B cell (primary cell): ENCODE results near the gene ZNF469. TPM values are rescaled to one million over a fixed set of nuclear protein-coding genes. Genes with fewer than 3 reads are reported as not detected.

Experiments used
- ATAC-seq: fragments of 200-7000 bp; cut with Tn5 transposase; one replicate; pipeline ENCODE4 v1.10.0; 2021; ENCODE audit warnings: low read depth, mild to moderate bottlenecking, moderate number of reproducible peaks, moderate library complexity
- CTCF ChIA-PET: fragments of 350-600 bp; sonication (Branson Sonifier 250); formaldehyde crosslinking; loops from one replicate; lab custom pipeline; 2021; ENCODE audit warnings: antibody characterized with exemption, inconsistent platforms; lab: Charles Lee
- POLR2A ChIA-PET: fragments of 350-600 bp; sonication (Branson Sonifier 250); formaldehyde crosslinking; loops from one replicate; lab custom pipeline; 2021; ENCODE audit warnings: antibody characterized with exemption; lab: Charles Lee
- DNase-seq: peaks from one replicate; pipeline ENCODE4 v3.0.0; 2013
- H2AFZ ChIP-seq: 2 replicates; pipeline ENCODE4 v1.6.1; 2012; ENCODE audit warnings: mild to moderate bottlenecking, low read depth, low read length; ENCODE audit not compliant: insufficient read depth, poor library complexity, severe bottlenecking
- H3K27ac ChIP-seq, 2 donors: 1 replicate in 1 of 2; 2 replicates in 1 of 2; pipeline ENCODE4 v1.5.1; 2012 to 2013; ENCODE audit warnings: low read length in 2 of 2, mild to moderate bottlenecking in 2 of 2, moderate library complexity in 1 of 2
- H3K27me3 ChIP-seq, 4 experiments: fragments of 200-600 bp in 1 of 4; sonication (generic) in 1 of 4; replicated peaks in 1 of 4; 1 replicate in 2 of 4; 2 replicates in 2 of 4; pipeline versions ENCODE4 v1.6.1 to v1.7.0; 2013 to 2016; ENCODE audit warnings: low read length in 3 of 4, mild to moderate bottlenecking in 2 of 4, mixed read lengths in 1 of 4, moderate library complexity in 1 of 4; ENCODE audit not compliant: insufficient read depth in 4 of 4, control insufficient read depth in 3 of 4; ENCODE audit errors: control extremely low read depth in 1 of 4
- H3K36me3 ChIP-seq, 2 experiments: replicated peaks in 1 of 2; 1 replicate in 1 of 2; 2 replicates in 1 of 2; pipeline versions ENCODE4 v1.6.1 to v1.7.1; 2013; ENCODE audit warnings: low read length in 1 of 2; ENCODE audit not compliant: insufficient read depth in 2 of 2, control insufficient read depth in 1 of 2; ENCODE audit errors: control extremely low read depth in 1 of 2, extremely low read depth in 1 of 2
- H3K4me1 ChIP-seq, 2 donors: fragments of 200-600 bp in 1 of 2; sonication (generic) in 1 of 2; 1 replicate in 1 of 2; 2 replicates in 1 of 2; pipeline versions ENCODE4 v1.5.1 to v1.6.1; 2013 to 2017; ENCODE audit warnings: low read length in 2 of 2; ENCODE audit not compliant: control insufficient read depth in 2 of 2, insufficient read depth in 2 of 2
- H3K4me2 ChIP-seq: replicated peaks from 2 replicates; pipeline ENCODE3; 2012; ENCODE audit warnings: mild to moderate bottlenecking, low read depth, low read length; ENCODE audit not compliant: poor library complexity, severe bottlenecking
- H3K4me3 ChIP-seq, 5 experiments: fragments of 200-600 bp in 1 of 5; sonication (generic) in 1 of 5; 1 replicate in 3 of 5; 2 replicates in 2 of 5; pipeline versions ENCODE4 v1.5.1 to v1.7.0; 2011 to 2016; ENCODE audit warnings: low read length in 4 of 5, mild to moderate bottlenecking in 4 of 5, low read depth in 2 of 5, control low read depth in 1 of 5, moderate library complexity in 1 of 5; ENCODE audit not compliant: insufficient read depth in 1 of 5; ENCODE audit errors: control extremely low read depth in 1 of 5, extremely low read depth in 1 of 5
- H3K79me2 ChIP-seq: fragments of 200-600 bp; sonication (generic); one replicate; pipeline ENCODE4 v1.6.0; 2016; ENCODE audit warnings: low read length; ENCODE audit not compliant: control insufficient read depth, insufficient read depth
- H3K9ac ChIP-seq: fragments of 200-600 bp; sonication (generic); 2 replicates; pipeline ENCODE4 v1.6.1; 2017; ENCODE audit warnings: mild to moderate bottlenecking, low read length, moderate library complexity
- H3K9me3 ChIP-seq, 3 donors: one replicate each; pipeline versions ENCODE4 v1.6.1 to v1.7.1; 2013; ENCODE audit warnings: low read length in 2 of 3; ENCODE audit not compliant: control insufficient read depth in 2 of 3, insufficient read depth in 1 of 3; ENCODE audit errors: control extremely low read depth in 1 of 3
- H4K20me1 ChIP-seq: 2 replicates; pipeline ENCODE4 v1.6.0; 2012; ENCODE audit warnings: mild to moderate bottlenecking, low read length; ENCODE audit not compliant: insufficient read depth, control insufficient read depth, poor library complexity, severe bottlenecking
- H3K27ac Mint-ChIP-seq: one replicate; pipeline ENCODE4 v1.8.0; 2021; ENCODE audit warnings: mixed read lengths
- H3K27me3 Mint-ChIP-seq: one replicate; pipeline ENCODE4 v1.8.0; 2021; ENCODE audit warnings: mixed read lengths
- H3K4me1 Mint-ChIP-seq: one replicate; pipeline ENCODE4 v1.8.0; 2021; ENCODE audit warnings: mixed read lengths
- H3K4me3 Mint-ChIP-seq: one replicate; pipeline ENCODE4 v1.8.0; 2021; ENCODE audit warnings: mixed read lengths
- H3K9me3 Mint-ChIP-seq: one replicate; pipeline ENCODE4 v1.8.0; 2022; ENCODE audit warnings: mixed read lengths; ENCODE audit not compliant: insufficient read depth
- EZH2 ChIP-seq: IDR thresholded peaks from 2 replicates; pipeline ENCODE4 v1.6.1; 2012; ENCODE audit warnings: borderline replicate concordance, low read depth, mild to moderate bottlenecking, moderate library complexity, low read length; ENCODE audit not compliant: insufficient read depth, poor library complexity, severe bottlenecking
- WGBS: methylation state at CpG from one replicate; pipeline ENCODE4 v1.1.5; 2013; ENCODE audit warnings: missing lambda C conversion rate; ENCODE audit not compliant: insufficient coverage; 5-methylcytosine and 5-hydroxymethylcytosine counted together
- intact Hi-C: fragments of 100-400 bp; cut with micrococcal nuclease; formaldehyde crosslinking; loops from one replicate; pipeline ENCODE4 v1.10.0; 2022
- polyA plus RNA-seq: library from polyadenylated mRNA; depleted of rRNA; stranded (reverse); fragments of >200 nt; gene quantifications from 2 replicates; pipeline ENCODE4 v1.2.3, GENCODE V29; 2012
- total RNA-seq, 2 donors: library from RNA; stranded (reverse); fragments of 120-200 nt in 1 of 2; gene quantifications; 1 replicate in 1 of 2; 2 replicates in 1 of 2; pipeline versions ENCODE4 v1.2.3 to v1.2.4, GENCODE V29; 2013 to 2022
- TF ChIP-seq, protein P1 (sequence below): fragments of 200-600 bp; IDR thresholded peaks from one replicate; pipeline ENCODE4 v1.8.0; 2022; ENCODE audit warnings: antibody characterized with exemption, mild to moderate bottlenecking

Gene ZNF469
- total and polyA plus RNA-seq, 2 donors (not counting 1 experiment from before 2014, with no cell fraction given) = 0.25 to 5.9 TPM

GRCh38 chr16:88426018-88426417 is 43.3 kb downstream of the ZNF469 start:
- H3K27me3 Mint-ChIP-seq = no peaks in the 10 kb centered on the region
- no peak for ATAC-seq
- no peaks in the 10 kb centered on the region for H3K9me3 Mint-ChIP-seq
- H3K27ac ChIP-seq = no peak overlapping the region
- H3K4me1 ChIP-seq = peaks cover 9 to 11% of the 10 kb centered on the region in 2 donors
- no peak for DNase-seq
- no peak overlapping the region for H3K27ac Mint-ChIP-seq
- H3K4me3 Mint-ChIP-seq = no peak overlapping the region
- ChIA-PET POLR2A (interaction anchor here (0.6 kb wide), 1 partner anchor 464 kb away, joined by 4 read pairs; no protein-coding TSS in a partner anchor), CTCF (no interaction called here)
- no peak overlapping the region for H3K4me2 ChIP-seq
- H3K27me3 ChIP-seq = no peaks in the 10 kb centered on the region
- no peaks in the 10 kb centered on the region for H3K36me3 ChIP-seq
- no peak overlapping the region for H2AFZ ChIP-seq
- H3K4me3 ChIP-seq = no peak overlapping the region
- intact Hi-C loops = no loop called here
- H4K20me1 ChIP-seq = peaks cover 13% of the 10 kb centered on the region
- peaks cover 0 to 3% (median 0%) of the 10 kb centered on the region in 3 donors for H3K9me3 ChIP-seq
- WGBS = 95% methylated on average over 13 of the region's 13 CpGs
- peaks cover 10% of the 10 kb centered on the region for H3K4me1 Mint-ChIP-seq
- TF ChIP-seq, protein P1, sequence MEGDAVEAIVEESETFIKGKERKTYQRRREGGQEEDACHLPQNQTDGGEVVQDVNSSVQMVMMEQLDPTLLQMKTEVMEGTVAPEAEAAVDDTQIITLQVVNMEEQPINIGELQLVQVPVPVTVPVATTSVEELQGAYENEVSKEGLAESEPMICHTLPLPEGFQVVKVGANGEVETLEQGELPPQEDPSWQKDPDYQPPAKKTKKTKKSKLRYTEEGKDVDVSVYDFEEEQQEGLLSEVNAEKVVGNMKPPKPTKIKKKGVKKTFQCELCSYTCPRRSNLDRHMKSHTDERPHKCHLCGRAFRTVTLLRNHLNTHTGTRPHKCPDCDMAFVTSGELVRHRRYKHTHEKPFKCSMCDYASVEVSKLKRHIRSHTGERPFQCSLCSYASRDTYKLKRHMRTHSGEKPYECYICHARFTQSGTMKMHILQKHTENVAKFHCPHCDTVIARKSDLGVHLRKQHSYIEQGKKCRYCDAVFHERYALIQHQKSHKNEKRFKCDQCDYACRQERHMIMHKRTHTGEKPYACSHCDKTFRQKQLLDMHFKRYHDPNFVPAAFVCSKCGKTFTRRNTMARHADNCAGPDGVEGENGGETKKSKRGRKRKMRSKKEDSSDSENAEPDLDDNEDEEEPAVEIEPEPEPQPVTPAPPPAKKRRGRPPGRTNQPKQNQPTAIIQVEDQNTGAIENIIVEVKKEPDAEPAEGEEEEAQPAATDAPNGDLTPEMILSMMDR = no peak
- TF ChIP-seq EZH2 = no peak
- H3K79me2 ChIP-seq = peaks cover 3% of the 10 kb centered on the region
- no peak overlapping the region for H3K9ac ChIP-seq

- ChIA-PET CTCF (interaction anchor here (1.8 kb wide), 1 partner anchor 9 kb away, joined by 7 read pairs; no protein-coding TSS in a partner anchor), POLR2A (no interaction called here)
- H3K27me3 Mint-ChIP-seq = no peaks in the 10 kb centered on the region
- peaks cover 8% of the 10 kb centered on the region for H3K79me2 ChIP-seq
- whole genome bisulfite sequencing = 93% methylated on average over 19 of the region's 19 CpGs
- H2AFZ ChIP-seq = no peak overlapping the region
- no peak overlapping the region for H3K9ac ChIP-seq
- no peak overlapping the region for H3K4me2 ChIP-seq
- peaks cover 0 to 3% (median 0%) of the 10 kb centered on the region in 3 donors for H3K9me3 ChIP-seq
- no peak overlapping the region for H3K4me3 ChIP-seq
- intact Hi-C loops = no loop called here
- DNase-seq = peak; percentile 18
- H3K4me3 Mint-ChIP-seq = no peak overlapping the region
- TF ChIP-seq, protein P1 = no peak
- TF ChIP-seq EZH2 = no peak
- H4K20me1 ChIP-seq = peaks cover 13% of the 10 kb centered on the region
- ATAC-seq = no peak
- no peaks in the 10 kb centered on the region for H3K9me3 Mint-ChIP-seq
- peaks cover 15 to 17% of the 10 kb centered on the region in 2 donors for H3K4me1 ChIP-seq
- H3K27ac ChIP-seq = no peak overlapping the region
- H3K4me1 Mint-ChIP-seq = peaks cover 15% of the 10 kb centered on the region
- no peaks in the 10 kb centered on the region for H3K27me3 ChIP-seq
- no peaks in the 10 kb centered on the region for H3K36me3 ChIP-seq
- H3K27ac Mint-ChIP-seq = no peak overlapping the region
These were observed 44.6 kb downstream of the ZNF469 start for GRCh38 chr16:88427376-88427775.
